ENCODE data around the gene DNAJC15. TPM values are rescaled to one million over a fixed set of nuclear protein-coding genes. Genes with fewer than 3 reads are reported as not detected.

The DNAJC15 gene
- total RNA-seq, 2 experiments from 2014 or later, result 8.9 to 10.6 TPM

DNA sequence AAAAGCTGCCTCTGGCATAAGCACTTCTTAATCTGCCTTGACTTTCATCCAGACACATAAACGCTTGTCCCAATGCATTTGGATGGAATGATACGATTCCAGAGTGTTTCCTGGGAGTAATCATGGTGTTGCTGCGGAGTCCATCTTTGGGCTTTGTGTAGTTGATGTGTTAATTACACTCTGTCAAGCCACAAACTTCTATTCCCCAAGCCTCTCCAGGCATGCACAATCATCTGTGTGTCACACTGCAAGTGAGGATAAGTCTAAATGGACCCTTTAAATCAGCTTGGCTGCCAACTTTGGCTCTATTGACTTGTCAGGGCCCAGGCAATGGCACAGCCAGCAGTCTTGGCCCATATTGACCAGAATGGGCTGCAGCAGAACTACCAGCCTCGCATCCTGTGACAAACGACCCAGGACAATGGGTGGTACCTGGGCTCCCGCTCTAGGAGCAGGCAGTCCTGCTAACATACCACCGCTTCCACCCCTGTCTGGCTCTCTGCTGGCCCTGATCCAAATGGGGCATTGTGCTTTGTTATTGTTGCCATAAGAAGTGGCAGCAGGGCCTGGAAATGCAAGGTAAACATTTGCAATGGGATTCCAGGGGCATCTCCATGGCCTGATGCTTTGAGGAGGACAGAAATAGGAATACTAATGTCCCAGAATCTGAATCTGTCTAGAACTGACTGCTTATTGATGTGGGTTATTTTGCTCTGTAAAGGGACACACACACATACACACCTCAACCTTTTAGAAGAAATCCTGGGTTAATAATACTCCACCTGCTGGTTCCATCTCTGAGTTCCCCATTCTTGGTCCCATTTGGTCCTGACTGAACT is 127.2 kb downstream of the DNAJC15 start:
- Mint-ChIP-seq H3K4me1 (ENCODE audit: low read depth) (no peaks in the 10 kb centered on the region), H3K27me3 (peaks cover 3% of the 10 kb centered on the region), H3K27ac (no peak overlapping the region), H3K9me3 (no peaks in the 10 kb centered on the region), H3K36me3 (ENCODE audit: low read depth) (no peaks in the 10 kb centered on the region), H3K4me3 (no peak overlapping the region)
- ChIA-PET CTCF (no interaction called here), POLR2A (no interaction called here)
- no peak for ATAC-seq
- TF ChIP-seq, protein P1, sequence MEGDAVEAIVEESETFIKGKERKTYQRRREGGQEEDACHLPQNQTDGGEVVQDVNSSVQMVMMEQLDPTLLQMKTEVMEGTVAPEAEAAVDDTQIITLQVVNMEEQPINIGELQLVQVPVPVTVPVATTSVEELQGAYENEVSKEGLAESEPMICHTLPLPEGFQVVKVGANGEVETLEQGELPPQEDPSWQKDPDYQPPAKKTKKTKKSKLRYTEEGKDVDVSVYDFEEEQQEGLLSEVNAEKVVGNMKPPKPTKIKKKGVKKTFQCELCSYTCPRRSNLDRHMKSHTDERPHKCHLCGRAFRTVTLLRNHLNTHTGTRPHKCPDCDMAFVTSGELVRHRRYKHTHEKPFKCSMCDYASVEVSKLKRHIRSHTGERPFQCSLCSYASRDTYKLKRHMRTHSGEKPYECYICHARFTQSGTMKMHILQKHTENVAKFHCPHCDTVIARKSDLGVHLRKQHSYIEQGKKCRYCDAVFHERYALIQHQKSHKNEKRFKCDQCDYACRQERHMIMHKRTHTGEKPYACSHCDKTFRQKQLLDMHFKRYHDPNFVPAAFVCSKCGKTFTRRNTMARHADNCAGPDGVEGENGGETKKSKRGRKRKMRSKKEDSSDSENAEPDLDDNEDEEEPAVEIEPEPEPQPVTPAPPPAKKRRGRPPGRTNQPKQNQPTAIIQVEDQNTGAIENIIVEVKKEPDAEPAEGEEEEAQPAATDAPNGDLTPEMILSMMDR (IDR thresholded peaks at IDR 0.05), result no peak
- no peak for DNase-seq
- intact Hi-C loops (cut with micrococcal nuclease), result no loop called here

DNA sequence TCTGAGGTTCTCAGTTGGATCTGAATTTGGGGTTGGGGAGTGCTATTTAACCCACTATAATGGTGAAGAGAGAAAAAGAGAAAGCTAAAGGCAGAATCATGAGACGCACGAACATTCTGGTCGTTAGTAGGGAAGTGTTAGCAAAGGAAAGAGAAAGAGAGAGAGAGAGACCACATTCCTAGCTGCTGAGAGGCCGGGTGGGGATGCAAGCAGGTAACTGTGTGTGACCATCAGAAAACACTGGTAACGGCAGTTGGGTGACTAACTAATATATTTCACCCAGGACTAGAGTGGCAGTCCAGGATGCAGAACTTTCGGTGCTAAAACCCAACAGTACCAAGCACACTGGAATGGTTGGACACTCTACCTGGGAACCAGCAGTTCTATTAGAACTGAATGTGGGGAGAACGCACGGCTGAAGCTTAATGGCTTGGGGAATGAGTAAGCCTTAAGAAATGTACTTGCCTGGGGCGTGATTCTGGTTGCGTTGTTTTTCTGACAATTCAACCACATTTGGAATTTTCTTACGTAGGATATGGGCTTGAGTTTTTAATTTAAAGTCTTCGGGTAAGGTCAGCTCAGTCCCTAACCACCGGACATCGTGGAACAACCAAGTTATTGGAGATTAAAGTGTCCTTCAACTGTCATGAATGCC is 130.2 kb downstream of the DNAJC15 start:
- no peak for DNase-seq
- Mint-ChIP-seq H3K4me1 (ENCODE audit: low read depth) (no peaks in the 10 kb centered on the region), H3K4me3 (no peak overlapping the region), H3K27ac (no peak overlapping the region), H3K9me3 (no peaks in the 10 kb centered on the region), H3K27me3 (no peaks in the 10 kb centered on the region), H3K36me3 (ENCODE audit: low read depth) (no peaks in the 10 kb centered on the region)
- CTCF ChIA-PET, result no interaction called here
- TF ChIP-seq, protein P1 (IDR thresholded peaks at IDR 0.05), result no peak
- POLR2A ChIA-PET, result no interaction called here
- intact Hi-C loops (cut with micrococcal nuclease), result no loop called here
- no peak for ATAC-seq

DNA sequence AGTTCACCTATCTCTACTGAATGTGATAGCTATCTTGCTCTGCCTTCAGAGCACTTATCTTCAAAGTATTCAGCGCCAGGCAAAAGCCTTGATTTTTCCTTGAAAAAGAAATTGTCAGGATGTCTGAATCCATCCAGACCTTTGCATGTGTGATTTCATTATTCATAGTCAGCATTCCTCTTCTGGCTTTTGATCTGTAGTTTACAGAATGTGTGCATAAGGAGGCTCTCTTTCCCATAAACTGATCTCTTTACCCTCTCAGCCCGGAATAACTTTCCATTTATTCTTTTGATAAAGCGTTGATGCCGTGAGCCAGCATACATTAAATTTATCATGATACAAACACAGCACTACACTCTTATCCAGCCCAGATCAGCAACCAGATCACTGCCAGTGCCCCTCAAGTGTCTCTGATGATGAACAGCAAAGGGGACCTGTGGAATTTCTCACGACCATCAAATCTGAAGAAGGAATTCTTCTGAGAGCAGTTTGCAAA is 130.8 kb downstream of the DNAJC15 start:
- CTCF ChIA-PET, result no interaction called here
- no peak overlapping the region for H3K27ac Mint-ChIP-seq
- POLR2A ChIA-PET, result no interaction called here
- no peaks in the 10 kb centered on the region for H3K4me1 Mint-ChIP-seq (ENCODE audit: low read depth)
- H3K9me3 Mint-ChIP-seq, result no peaks in the 10 kb centered on the region
- H3K36me3 Mint-ChIP-seq (ENCODE audit: low read depth), result no peaks in the 10 kb centered on the region
- no peak for ATAC-seq
- DNase-seq, result no peak
- H3K4me3 Mint-ChIP-seq, result no peak overlapping the region
- H3K27me3 Mint-ChIP-seq, result no peaks in the 10 kb centered on the region
- TF ChIP-seq, protein P1 (IDR thresholded peaks at IDR 0.05), result no peak
- intact Hi-C loops (cut with micrococcal nuclease), result no loop called here

DNA sequence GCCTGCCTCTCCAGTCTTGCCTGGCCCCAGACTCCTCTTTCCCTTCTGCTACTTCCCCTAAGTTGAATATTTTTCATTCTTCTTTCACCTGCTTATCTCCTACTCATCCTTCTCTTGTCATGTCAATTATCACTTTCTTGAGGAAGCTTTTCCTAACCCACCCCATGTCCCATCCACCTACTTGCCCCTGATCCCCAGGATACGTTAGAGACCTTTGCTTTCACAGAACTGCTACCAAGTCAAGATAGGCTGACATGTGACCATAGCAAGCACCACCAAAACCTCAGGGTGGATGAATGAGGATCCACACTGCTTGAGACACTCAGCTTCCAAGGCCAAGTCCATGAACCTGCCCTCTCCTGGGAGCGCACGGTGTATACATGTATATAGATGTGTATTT is 131.5 kb downstream of the DNAJC15 start:
- ChIA-PET POLR2A (no interaction called here), CTCF (no interaction called here)
- Mint-ChIP-seq H3K4me1 (ENCODE audit: low read depth) (no peaks in the 10 kb centered on the region), H3K36me3 (ENCODE audit: low read depth) (no peaks in the 10 kb centered on the region), H3K4me3 (no peak overlapping the region), H3K27me3 (no peaks in the 10 kb centered on the region), H3K27ac (no peak overlapping the region), H3K9me3 (no peaks in the 10 kb centered on the region)
- ATAC-seq, result no peak
- TF ChIP-seq, protein P1 (IDR thresholded peaks at IDR 0.05), result no peak
- DNase-seq, result no peak
- intact Hi-C loops (cut with micrococcal nuclease), result no loop called here

DNA sequence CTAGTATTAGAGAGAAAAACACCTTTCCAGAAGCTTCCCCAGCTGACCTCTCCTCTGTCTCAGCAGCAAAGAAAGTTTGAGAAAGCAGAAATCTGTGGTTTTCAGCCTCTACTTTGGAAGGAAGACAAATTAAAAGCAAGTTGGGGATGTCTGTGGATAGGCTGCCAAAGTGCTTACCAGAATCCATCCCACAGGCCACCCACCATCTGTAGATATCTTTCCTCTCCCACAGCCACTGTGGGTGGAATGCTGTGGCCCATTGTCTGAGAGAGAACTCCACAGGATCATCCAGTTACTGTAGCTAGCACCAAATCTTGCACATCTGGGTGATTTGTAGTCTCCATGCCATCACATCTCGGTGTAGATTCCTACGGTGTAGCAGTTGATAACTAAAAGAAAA is 133.5 kb downstream of the DNAJC15 start:
- DNase-seq, result no peak
- H3K4me3 Mint-ChIP-seq, result no peak overlapping the region
- intact Hi-C loops (cut with micrococcal nuclease), result no loop called here
- TF ChIP-seq, protein P1 (IDR thresholded peaks at IDR 0.05), result no peak
- H3K36me3 Mint-ChIP-seq (ENCODE audit: low read depth), result no peaks in the 10 kb centered on the region
- no peak overlapping the region for H3K27ac Mint-ChIP-seq
- no peak for ATAC-seq
- no peaks in the 10 kb centered on the region for H3K9me3 Mint-ChIP-seq
- ChIA-PET POLR2A (no interaction called here), CTCF (no interaction called here)
- no peaks in the 10 kb centered on the region for H3K27me3 Mint-ChIP-seq
- no peaks in the 10 kb centered on the region for H3K4me1 Mint-ChIP-seq (ENCODE audit: low read depth)

Measured in activated CD8-positive, alpha-beta T cell treated with anti-CD3 and anti-CD28 coated beads for 36 hours (primary cell).